Upper lobe of left lung (tissue), 4 donors: ENCODE measurements around the gene MON1A.

Experiments
- POLR2A ChIP-seq, 4 donors: fragments of 450-650 bp; IDR thresholded peaks; one replicate each; pipeline ENCODE4 v1.5.1; 2016 to 2017; ENCODE audit warnings: antibody characterized with exemption in 4 of 4, mild to moderate bottlenecking in 2 of 4
- TF ChIP-seq, protein P1 (sequence below), 6 experiments: fragments of 450-650 bp in 4 of 6; fragments of 200-600 bp in 2 of 6; sonication (generic) in 2 of 6; IDR thresholded peaks; one replicate each; pipeline ENCODE4 v1.5.1; 2016 to 2019; ENCODE audit warnings: antibody characterized with exemption in 6 of 6

DNA sequence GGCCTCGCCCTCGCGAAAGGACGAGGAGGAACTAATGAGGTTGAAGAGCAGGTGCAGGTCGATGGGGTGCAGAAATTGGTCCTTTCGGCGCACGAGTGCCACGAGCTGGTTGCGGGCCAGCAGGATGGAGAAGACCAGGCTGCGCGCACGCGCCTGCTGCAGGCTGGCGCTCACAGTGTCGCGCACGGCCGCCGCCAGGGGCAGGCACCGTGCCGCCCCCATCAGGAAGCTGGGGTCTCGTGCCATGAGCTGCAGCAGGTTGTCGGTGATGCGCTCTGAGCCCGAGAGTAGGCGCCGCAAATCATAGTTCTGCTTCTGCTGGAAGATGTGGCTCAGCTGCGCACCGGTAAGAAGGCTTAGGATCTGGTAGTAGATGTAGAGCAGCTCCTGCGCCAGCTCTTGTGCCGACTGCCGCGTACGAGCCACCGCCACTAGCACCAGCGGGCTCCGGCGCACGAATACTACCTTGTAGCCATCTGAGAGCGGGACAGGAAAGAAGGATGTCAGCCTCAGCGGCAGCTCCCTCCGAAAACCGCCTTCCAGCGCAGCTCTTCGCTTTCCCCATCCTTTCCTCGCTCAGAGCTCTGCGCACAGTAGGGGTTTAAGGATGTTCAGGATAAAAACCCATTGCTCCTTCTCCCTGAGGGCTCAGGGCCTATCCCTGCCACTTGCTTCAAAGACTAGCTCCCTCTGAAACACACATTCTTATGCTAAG lies 19.0 kb downstream of the MON1A start:
- TF ChIP-seq, protein P1, sequence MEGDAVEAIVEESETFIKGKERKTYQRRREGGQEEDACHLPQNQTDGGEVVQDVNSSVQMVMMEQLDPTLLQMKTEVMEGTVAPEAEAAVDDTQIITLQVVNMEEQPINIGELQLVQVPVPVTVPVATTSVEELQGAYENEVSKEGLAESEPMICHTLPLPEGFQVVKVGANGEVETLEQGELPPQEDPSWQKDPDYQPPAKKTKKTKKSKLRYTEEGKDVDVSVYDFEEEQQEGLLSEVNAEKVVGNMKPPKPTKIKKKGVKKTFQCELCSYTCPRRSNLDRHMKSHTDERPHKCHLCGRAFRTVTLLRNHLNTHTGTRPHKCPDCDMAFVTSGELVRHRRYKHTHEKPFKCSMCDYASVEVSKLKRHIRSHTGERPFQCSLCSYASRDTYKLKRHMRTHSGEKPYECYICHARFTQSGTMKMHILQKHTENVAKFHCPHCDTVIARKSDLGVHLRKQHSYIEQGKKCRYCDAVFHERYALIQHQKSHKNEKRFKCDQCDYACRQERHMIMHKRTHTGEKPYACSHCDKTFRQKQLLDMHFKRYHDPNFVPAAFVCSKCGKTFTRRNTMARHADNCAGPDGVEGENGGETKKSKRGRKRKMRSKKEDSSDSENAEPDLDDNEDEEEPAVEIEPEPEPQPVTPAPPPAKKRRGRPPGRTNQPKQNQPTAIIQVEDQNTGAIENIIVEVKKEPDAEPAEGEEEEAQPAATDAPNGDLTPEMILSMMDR (IDR thresholded peaks at IDR 0.05) = no peak
- no peak for TF ChIP-seq POLR2A (IDR thresholded peaks at IDR 0.05)
